Panc1 (cell line): ENCODE data around the gene PLEKHA7. TPM values are rescaled to one million over a fixed set of nuclear protein-coding genes. Genes with fewer than 3 reads are reported as not detected.

Experiments
- ATAC-seq: fragments of 200-7000 bp; cut with Tn5 transposase; 2 replicates; pipeline ENCODE4 v1.9.1; 2020; ENCODE audit warnings: mild to moderate bottlenecking, moderate library complexity
- BruUV-seq: library from RNA; stranded (reverse); fragments of 400-500 nt; replicated peaks from 2 replicates; lab custom pipeline; 2021; lab: Mats Ljungman, UMichigan
- CTCF ChIA-PET: fragments of 300-600 bp; sonication (Branson Sonifier 250); formaldehyde crosslinking; loops from one replicate; lab custom pipeline; 2022; ENCODE audit warnings: antibody characterized with exemption; lab: Charles Lee
- POLR2A ChIA-PET: fragments of 300-600 bp; sonication (Branson Sonifier 250); formaldehyde crosslinking; loops from one replicate; lab custom pipeline; 2022; ENCODE audit warnings: antibody characterized with exemption; lab: Charles Lee
- DNase-seq: peaks from one replicate; pipeline ENCODE4 v3.0.0-alpha.2; 2010; ENCODE audit warnings: low read depth, low spot score
- H3K27ac ChIP-seq: 2 replicates; pipeline ENCODE4 v1.5.1; 2011; ENCODE audit warnings: mild to moderate bottlenecking, low read length, inconsistent platforms
- H3K27me3 ChIP-seq: fragments of 200-500 bp; sonication (Bioruptor generic); 2 replicates; pipeline ENCODE4 v1.6.0; 2014; ENCODE audit warnings: low read length, inconsistent platforms; ENCODE audit not compliant: control insufficient read depth, insufficient read depth
- H3K36me3 ChIP-seq: fragments of 200-500 bp; sonication (Bioruptor generic); 2 replicates; pipeline ENCODE4 v1.5.1; 2014; ENCODE audit warnings: inconsistent platforms, mild to moderate bottlenecking, low read length, moderate library complexity; ENCODE audit not compliant: control insufficient read depth, insufficient read depth
- H3K4me1 ChIP-seq: 2 replicates; pipeline ENCODE4 v1.5.1; 2011; ENCODE audit warnings: inconsistent platforms, mild to moderate bottlenecking, low read length, moderate library complexity; ENCODE audit not compliant: control insufficient read depth, insufficient read depth
- H3K4me3 ChIP-seq, 2 experiments: 2 replicates each; pipeline ENCODE4 v1.5.1; 2011 to 2012; ENCODE audit warnings: low read depth in 2 of 2, low read length in 2 of 2, mild to moderate bottlenecking in 2 of 2, inconsistent platforms in 1 of 2, moderate library complexity in 1 of 2
- H3K9me3 ChIP-seq: fragments of 200-500 bp; sonication (Bioruptor generic); 2 replicates; pipeline ENCODE4 v1.5.1; 2014; ENCODE audit warnings: low read depth, mild to moderate bottlenecking, inconsistent platforms, low read length, moderate library complexity; ENCODE audit not compliant: control insufficient read depth, insufficient read depth
- CTCF ChIP-seq: fragments of 450-650 bp; IDR thresholded peaks from 2 replicates; pipeline ENCODE4 v1.5.1; 2017; ENCODE audit warnings: mild to moderate bottlenecking
- POLR2AphosphoS5 ChIP-seq: IDR thresholded peaks from 2 replicates; pipeline ENCODE4 v1.6.1; 2012; ENCODE audit warnings: mild to moderate bottlenecking, low read depth, low read length, moderate library complexity
- REST ChIP-seq, 2 experiments: IDR thresholded peaks; 2 replicates each; pipeline ENCODE4 v1.6.1; 2011 to 2012; ENCODE audit warnings: low read depth in 2 of 2, control low read depth in 1 of 2, low read length in 1 of 2, mild to moderate bottlenecking in 1 of 2, moderate library complexity in 1 of 2; ENCODE audit not compliant: insufficient read depth in 1 of 2
- SIN3A ChIP-seq: IDR thresholded peaks from 2 replicates; pipeline ENCODE4 v1.6.1; 2012; ENCODE audit warnings: low read depth, mild to moderate bottlenecking, low read length, moderate library complexity, borderline replicate concordance; ENCODE audit not compliant: insufficient read depth
- TCF7L2 ChIP-seq: IDR thresholded peaks from 2 replicates; pipeline ENCODE4 v1.6.1; 2011; ENCODE audit warnings: mild to moderate bottlenecking, low read depth, low read length, inconsistent platforms
- in situ Hi-C: cut with HindIII; loops from 2 replicates; pipeline ENCODE4 v1.10.0; 2016; ENCODE audit warnings: low sequenced_read_pairs, low pct_unique_long_range_greater_than_20kb
- intact Hi-C: fragments of 100-400 bp; cut with micrococcal nuclease; formaldehyde crosslinking; loops from one replicate; pipeline ENCODE4 v1.10.0; 2022; ENCODE audit not compliant: unreplicated experiment
- total RNA-seq: library from RNA; stranded (reverse); gene quantifications from one replicate; pipeline ENCODE4 v1.2.1, GENCODE V29; 2021; ENCODE audit not compliant: unreplicated experiment

PLEKHA7 gene
- total RNA-seq, 1 experiment from 2014 or later, result 11.6 TPM

GRCh38 chr11:16825101-16825500 lies 189.1 kb downstream of the PLEKHA7 start:
- ChIA-PET CTCF (no interaction called here), POLR2A (no interaction called here)
- DNase-seq (no peak), ATAC-seq (no peak)
- BruUV-seq, result no TSS peak
- in situ Hi-C loops (no loop called here), intact Hi-C loops (no loop called here)
- H3K4me3 ChIP-seq, result no peak overlapping the region
- no peak overlapping the region for H3K27ac ChIP-seq
- no peak for TF ChIP-seq POLR2AphosphoS5
- TF ChIP-seq TCF7L2, result no peak
- TF ChIP-seq SIN3A, result no peak
- no peak for TF ChIP-seq CTCF
- no peak for TF ChIP-seq REST (IDR thresholded peaks at IDR 0.05; ENCODE audit: insufficient read depth in 1 of 2, low read depth in 2 of 2, low read length in 1 of 2)
- no peaks in the 10 kb centered on the region for H3K27me3 ChIP-seq
- H3K36me3 ChIP-seq, result no peaks in the 10 kb centered on the region
- H3K4me1 ChIP-seq, result no peaks in the 10 kb centered on the region
- H3K9me3 ChIP-seq, result no peaks in the 10 kb centered on the region

GRCh38 chr11:16820324-16821092 lies 193.7 kb downstream of the PLEKHA7 start:
- intact Hi-C loops, result loop anchor here (2.0 kb wide), 2 partner anchors 62 to 242 kb away; no protein-coding TSS in a partner anchor
- ChIA-PET CTCF (interaction anchor here (0.7 to 1.4 kb wide), 3 partner anchors 63 to 247 kb away, joined by 3 to 4 read pairs (median 4); no protein-coding TSS in a partner anchor), POLR2A (no interaction called here)
- Histone ChIP-seq H3K9me3 (no peaks in the 10 kb centered on the region), H3K27me3 (no peaks in the 10 kb centered on the region), H3K4me3 (no peak overlapping the region), H3K36me3 (no peaks in the 10 kb centered on the region), H3K4me1 (no peaks in the 10 kb centered on the region), H3K27ac (no peak overlapping the region)
- TF ChIP-seq SIN3A (no peak), CTCF (peak; percentile 91), REST (IDR thresholded peaks at IDR 0.05; ENCODE audit: insufficient read depth in 1 of 2, low read depth in 2 of 2, low read length in 1 of 2) (no peak), POLR2AphosphoS5 (no peak), TCF7L2 (no peak)
- no TSS peak for BruUV-seq
- DNase-seq (peak; percentile 46), ATAC-seq (peak; percentile 93)
- in situ Hi-C loops, result no loop called here
